Measurements from ENCODE around the gene GOLGA8A.
A peak's percentile ranks its signal among the peaks of the same experiment; 100 is the strongest.
"Not testable (repeated sequence)": the region's sequence is repeated elsewhere in the genome, so short reads cannot be mapped to it uniquely, and the experiment has no call there.

GOLGA8A gene, protein sequence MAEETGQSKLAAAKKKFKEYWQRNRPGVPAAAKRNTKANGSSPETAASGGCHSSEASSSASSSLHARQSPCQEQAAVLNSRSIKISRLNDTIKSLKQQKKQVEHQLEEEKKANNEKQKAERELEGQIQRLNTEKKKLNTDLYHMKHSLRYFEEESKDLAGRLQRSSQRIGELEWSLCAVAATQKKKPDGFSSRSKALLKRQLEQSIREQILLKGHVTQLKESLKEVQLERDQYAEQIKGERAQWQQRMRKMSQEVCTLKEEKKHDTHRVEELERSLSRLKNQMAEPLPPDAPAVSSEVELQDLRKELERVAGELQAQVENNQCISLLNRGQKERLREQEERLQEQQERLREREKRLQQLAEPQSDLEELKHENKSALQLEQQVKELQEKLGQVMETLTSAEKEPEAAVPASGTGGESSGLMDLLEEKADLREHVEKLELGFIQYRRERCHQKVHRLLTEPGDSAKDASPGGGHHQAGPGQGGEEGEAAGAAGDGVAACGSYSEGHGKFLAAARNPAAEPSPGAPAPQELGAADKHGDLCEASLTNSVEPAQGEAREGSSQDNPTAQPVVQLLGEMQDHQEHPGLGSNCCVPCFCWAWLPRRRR

DNA sequence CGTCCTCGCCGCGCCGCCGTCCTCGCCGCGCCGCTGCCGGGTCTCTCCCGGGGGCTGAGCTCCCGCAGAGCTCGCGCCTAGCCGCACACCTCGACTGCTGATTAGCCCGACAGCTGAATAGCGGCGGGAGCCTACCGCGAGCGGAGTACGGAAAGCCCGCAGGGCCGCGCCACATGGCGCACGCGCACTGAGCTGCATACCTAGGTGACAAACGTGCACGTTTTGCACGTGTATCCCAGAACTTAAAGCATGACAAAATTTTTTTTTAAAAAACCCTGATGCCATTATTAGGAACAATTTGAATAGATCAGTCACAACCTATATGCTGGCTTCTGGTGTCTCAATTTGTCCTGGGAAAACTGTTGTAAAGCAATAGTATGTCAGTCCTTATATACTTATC lies at the start of gene GOLGA8A:
Gene GOLGA8A, minus strand, starts transcription at position 122 of the 400 bp plus-strand sequence. CDS start 48,117 bp downstream, outside the sequence.
- DNase-seq: peak; percentile 59

DNA sequence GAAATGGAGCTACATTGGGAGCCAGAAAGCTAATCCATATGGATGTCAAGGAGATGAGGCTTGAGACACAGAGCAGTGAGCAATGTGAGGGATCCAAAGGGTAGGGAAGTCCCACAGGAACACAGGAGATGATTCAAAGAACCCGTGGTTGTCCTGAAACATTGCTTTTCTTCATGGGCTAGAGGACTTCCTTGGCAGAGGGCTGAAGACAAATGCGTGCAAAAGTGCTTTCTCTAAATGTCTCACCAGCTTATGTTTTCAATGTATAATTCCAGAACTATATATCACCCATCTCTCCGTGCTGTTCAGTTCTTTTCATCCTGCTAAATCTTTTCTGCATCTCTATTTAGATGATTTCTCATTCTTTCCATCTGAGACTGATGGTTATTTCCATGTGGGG lies 46.0 kb upstream of the GOLGA8A start:
- DNase-seq: no peak

DNA sequence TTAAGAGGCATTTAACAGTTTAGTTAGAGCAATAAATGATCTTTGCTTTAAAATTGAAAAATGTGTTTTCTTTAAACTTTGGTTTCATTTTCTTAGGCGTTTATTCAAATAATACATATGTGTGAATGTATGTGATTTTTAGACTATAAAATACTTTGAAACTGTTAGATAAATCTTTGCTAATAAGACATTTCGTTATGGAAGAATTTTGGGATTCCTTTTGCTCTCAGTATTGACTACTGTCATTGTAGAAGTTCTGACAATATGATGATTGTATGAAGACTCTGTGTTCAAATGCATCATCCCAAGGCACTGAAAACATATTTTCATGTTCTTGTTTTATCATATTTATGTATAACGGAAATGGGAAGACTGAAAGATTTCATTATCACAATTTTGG lies 43.8 kb upstream of the GOLGA8A start:
- DNase-seq: no peak

DNA sequence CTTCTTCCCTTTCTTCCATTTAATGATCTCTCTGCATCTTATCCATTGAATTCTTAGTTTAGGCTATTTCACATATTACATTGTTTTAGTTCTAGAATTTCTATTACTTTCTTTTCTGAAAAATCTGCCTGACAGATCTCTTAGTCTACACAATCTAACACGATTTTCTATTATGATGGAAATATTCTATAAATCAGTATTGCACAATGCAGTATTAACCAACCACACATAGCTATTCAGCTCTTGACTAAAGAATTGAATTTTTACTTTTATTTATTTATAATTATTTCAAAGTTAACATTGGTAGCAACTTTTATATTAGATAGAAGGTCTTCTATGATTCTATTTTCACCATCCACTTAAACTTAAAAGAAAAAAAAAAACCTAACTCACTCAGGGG lies 36.2 kb upstream of the GOLGA8A start:
- DNase-seq: no peak

DNA sequence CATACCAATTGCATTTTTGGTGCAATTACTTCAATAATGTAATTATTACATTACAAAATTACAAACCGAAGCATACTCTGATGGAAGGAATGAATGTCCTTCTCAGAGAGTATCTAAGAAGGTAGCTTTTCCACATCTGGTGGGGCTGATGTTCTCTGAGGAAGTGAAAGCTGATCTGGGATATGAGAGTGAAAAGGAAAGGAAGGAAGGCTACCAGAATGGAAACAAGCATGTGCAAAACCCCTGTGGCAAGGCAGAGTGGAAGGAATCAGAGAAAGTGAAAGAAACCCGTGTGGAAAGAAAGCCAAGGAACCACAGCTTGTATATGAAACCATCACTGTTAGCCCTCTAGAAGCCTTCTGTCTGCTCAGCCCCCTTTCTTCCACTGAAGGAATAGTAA lies 35.3 kb upstream of the GOLGA8A start:
- DNase-seq: no peak

DNA sequence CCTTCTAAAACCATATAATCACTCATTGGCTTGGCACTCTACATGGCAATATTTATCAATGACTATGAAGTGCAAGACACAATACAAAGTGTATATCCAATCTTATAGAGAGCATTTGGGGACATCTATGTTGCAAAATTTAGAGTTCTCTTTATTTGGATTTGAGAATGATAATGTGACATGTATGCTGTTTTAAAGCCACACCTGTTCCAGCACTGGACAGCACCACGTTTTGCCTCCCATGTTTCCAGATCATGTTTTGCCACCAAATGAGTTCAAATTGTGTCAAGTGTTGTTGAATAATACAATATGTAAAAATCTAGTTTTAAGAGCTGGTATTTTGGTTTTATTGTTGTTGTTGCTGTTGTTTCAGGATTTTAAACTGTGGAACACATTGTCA lies 33.3 kb upstream of the GOLGA8A start:
- DNase-seq: no peak

DNA sequence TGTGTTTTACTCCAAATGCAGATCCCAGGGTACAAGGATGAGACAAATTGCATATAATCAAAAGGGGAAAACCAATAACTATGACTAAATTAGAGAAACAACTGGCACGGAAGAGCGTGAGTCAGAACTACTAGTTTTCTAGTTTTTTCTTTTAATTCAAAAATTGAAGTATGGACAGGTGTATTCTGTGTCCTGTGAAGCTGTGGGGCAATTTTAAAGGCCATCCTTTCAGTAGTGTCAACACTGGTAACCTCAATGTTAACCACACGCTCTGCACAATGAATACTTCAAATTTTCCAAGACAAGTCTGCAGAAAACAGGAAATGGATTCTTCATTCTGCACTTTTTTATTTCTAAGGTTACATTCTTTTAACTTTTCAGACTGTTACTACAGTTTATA lies 32.5 kb upstream of the GOLGA8A start:
- DNase-seq: no peak

DNA sequence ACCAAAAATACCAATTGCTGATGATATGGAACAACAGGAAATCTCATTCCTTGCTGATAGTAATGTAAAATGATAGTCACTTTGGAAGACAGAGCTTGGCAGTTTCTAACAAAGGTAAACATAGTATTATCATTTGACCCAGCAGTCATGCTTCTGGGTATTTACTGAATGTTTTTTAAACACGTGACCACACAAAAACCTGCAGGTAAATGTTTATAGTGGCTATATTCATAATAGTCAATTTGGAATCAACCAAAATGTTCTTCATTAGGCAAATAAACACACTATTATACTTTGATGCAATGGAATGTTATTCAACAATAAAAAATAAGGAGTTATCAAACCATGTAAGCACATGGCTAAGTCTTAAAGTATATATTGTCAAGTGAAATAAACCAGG lies 24.1 kb upstream of the GOLGA8A start:
- no peak for DNase-seq

DNA sequence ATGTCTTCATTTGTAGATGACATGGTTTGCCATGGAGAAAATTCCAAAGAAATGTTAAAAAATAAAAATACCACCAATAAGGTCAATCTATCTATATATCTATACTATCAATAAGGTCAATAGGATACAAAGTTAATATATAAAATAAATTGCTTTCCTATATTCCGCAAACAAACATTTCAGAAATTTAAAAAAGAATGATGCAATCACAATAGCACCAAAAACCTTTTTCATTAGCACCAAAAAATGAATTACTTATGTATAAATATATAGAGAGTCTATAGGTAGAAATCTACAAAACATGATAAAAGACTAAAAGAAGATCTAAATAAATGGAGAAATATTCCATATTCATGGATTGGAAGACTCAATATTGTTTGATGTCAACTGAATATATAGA lies 22.8 kb upstream of the GOLGA8A start:
- DNase-seq: no peak

DNA sequence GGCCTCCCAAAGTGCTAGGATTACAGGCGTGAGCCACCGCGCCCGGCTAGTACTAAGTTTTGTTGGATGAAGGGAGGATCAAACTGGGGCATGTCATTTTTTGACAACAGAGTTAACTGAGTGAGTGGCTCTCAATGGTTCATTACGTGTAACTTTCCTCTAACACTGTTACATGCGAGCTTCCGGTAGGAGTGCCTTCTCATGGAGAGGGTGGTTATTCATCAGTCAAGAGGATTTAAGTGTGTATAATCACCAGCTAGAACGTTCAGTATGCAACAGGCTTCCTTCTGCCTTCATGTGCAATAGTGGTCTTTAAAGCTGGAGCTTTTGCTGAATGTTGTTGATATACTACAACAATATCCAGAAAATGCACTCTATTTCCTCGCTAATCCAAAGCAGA lies 19.1 kb upstream of the GOLGA8A start:
- no peak for DNase-seq

DNA sequence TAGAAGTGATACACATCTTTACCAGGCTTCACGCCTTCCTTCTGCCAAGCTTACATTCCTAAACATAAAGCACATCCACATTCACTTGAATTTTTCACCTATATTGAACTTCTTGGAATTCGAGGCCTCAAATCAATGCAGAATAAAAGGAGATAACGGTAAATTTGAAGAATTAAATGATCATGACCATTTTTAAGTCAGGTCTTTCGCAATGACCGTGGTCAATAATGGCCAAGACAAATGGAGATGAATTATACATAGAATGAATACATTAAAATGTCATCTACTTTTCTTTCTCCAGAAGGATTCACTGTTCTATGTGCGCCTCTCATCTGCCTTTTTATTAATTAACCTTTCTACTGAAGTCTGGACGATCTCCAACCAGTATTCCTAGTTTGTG lies 5.3 kb upstream of the GOLGA8A start:
- DNase-seq: no peak

DNA sequence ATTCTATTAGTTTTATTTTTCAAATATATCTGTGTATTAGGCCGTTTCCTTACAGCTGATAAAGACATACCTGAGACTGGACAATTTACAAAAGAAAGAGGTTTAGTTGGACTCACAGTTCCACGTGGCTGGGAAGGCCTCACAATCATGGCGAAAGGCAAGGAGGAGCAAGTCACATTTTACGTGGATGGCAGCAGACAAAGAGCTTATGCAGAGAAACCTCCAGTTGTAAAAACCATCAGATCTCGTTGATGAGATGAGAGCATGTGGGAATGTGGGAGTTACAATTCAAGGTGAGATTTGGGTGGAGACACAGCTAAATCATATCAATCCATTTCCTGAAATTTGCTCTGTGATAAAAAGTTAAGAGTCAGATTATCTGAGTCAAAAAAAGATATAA lies 2.3 kb upstream of the GOLGA8A start:
- no peak for DNase-seq

DNA sequence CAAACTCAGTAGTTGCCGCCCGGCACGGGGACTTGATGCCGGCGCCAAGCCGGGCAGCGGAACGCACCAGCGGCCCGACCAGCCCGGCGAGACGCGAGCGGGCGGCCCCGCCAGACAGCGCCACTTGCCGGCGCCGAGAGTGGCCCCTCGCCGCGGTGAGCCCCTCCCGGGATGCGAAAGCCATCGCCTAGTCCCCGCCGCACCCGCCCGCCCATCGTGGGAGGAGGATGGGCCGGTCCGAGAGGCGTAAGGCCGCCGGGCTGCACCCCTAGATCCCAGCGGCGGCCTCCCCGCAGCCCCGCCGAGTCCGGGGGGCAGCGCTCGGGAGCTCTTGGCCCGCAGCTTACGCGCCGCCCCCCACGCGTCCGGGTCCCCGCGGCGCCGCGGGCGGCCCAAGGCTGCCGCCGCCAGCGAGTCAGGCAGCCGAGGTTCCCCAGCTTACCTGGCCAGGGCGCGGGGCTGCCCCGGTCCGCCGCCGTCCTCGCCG lies 609 bp downstream of the GOLGA8A start:
- peak; percentile 53 for DNase-seq

DNA sequence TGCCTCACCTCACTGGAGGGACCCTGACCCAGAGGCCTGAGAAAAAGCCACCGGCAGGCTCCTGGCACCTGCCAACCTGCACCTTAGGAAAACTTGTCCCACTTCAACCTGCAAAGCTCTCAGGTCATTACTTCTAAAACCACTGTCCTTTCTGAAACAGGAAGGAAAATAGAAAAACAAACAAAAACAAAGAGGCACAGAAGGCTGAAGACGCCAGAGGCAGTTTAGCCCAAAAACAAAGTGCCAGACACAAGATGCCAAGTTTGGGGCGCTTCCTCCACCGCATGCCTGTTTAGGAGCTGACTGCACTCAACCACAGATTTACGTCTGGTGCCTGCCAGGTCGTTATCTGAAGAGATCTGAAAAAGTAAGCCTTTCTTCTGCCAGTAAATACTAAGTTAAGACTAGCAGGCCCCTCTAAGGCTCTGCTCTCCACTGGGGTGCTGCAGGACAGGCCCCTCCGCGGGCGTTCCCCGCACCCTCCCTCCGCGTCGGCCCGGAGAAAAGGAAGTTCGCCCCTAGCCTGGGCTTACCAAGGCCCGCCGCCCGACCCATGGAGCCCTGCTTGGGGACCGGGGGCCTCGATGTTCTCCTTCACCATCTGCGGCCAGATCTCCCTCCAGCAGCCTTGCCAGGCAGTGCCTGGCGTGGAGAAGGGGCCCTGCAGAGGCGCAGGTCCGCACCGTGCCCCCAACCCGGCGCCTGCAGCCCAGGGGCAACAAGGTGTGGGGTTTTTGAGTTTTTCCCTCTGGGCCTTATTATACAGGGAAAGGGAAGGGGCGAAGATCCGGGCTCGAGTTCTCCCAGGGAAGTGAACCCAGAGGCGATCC lies 1.3 kb downstream of the GOLGA8A start:
- no peak for DNase-seq

DNA sequence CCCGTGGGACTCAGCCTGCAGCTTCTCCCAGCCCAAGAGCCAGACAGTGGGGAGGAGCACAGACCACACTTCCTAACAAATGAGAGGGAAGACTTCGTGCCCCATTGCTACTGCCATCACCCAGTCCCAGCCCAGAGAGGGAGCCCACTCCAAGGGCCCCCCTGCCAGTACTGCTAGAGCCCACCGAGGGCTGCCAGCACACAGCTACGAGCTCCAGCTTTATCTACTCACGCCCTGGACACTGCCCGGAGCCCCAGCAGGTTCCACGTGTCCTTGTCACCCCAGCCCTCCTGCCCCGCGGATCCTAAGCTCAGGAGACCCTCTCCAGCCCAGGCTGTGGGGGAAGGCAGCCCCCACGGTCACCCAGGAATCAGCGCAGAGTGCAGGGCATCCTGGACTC lies 1.9 kb downstream of the GOLGA8A start:
- DNase-seq: no peak

DNA sequence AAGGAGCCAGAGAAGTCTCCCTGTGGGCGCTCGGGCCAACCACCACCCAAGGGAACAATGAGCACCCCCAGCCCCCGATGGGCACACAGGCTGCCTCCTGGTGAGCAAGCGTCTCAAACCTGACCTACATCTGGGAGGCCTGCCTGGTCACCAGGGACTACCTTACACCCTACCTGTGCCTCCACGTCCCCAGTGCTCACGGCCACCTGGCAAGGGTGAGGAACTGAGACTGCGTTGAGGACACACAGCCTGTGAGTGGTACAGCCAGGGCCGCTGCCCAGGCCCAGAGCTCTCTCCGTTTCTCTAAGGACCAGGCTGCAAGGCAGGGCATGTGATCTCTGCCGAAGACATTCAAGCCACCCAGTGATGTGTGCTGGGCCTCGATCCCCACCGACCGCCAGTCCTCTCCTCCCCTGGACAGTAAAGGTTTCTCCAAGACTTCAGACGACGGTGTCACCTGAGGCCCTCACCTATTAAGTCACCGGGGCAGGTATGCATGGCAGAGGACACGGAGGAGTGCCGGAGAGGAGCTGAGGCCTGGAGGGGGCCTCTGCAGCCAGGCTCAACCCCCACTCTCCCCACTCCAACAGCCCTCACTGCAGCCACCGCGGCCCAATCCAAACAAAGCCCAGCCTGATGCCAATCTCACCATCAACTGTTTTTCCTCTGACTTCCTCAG lies 2.8 kb downstream of the GOLGA8A start:
- DNase-seq: no peak

DNA sequence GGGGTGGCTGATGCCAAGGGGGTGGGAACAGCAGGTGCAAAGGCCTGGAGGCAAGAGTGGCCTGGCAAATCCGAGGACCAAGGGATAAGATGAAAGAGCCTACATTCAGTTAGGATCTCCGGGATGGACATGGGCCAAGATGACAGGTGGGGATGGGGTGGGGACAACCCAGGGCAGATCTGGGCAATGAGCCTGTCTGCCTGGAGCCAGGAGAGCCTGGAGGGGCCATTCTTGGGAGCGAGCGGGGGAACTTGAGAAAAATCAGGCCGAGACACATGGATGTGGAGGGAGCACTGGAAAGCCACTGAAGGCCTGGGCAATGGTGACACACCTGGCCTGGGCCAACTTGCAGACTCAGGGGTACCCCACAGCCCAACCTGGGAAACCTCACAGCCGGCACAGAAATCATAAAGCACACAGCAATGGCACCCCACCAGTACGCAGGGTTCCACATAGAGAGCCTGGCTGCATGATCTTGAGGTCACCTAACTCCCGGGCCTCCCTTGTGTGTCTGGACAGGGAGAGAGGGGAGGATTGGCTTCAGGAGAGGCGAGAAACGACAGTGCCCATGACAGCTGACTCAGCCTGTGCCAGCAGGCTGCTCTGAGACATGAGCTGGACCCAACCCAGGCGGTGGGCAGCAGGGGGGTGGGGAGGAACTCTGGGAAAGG lies 3.5 kb downstream of the GOLGA8A start:
- not testable (repeated sequence) for DNase-seq

DNA sequence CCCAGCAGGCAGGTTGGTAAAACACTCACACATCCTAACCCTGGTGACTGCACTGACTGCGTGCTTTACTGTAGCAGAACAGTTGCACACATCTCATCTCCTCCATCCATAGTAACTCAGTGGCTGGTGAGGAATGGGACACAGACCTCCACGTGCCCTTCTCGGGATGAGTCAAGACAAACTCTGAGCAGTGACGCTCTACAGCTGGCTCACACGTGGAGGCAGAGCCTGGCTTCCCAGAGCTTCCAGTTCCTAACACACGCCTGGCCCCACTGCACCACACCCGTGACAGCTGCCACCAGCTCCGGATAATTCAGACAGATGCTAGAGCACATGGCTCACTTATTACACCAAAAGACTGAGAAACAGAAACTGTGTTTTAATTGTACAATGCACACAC lies 7.0 kb downstream of the GOLGA8A start:
- DNase-seq: not testable (repeated sequence)

DNA sequence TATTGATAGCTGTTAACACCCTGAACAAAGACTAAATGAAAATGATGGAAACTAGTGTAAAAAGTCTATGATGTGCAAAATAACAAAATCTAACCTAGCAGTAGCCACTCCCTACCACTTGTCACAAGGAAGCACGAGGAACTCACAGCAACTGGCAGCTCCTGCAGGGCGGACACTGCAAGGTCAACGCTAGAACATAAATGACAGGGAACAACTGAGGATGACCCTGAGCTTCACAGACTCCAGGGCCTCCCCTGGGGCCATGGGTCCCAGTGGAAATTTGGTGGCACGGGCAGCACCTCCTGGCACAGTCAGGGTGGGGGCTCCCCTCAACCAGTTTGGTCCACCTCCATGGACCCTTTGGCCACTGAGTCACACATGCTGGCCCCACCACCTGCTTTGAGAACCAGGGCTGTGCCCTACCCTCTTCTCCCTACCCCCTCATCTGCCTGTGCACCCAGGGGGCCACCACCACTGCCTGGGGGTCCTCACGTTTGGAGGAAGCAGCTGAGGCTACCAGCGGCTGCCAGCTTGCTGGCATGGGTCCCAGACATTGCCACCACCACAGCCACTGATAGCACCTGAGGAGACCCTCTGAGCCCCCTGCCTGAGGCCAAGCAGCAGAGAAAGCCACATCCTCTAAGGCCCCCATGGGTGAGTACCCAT lies 14.1 kb downstream of the GOLGA8A start:
- not testable (repeated sequence) for DNase-seq

DNA sequence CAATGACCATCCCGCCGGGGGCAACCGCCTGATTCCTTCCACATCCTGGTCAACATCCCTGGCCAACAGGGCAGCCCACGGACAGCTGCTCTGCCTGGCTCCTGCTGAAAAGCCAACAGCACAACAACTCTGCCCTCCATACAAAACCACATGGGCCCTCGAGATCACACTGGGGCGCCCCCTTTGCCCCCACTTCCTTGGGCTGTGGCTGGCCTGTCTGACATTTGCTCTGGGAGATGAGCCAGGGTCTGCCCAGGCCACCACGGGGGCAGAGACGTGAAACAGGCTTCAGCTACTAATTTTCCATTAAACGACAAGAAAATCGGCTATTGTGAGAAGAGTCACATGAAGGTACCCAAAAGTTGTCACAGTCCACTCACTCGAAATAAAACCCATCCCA lies 16.7 kb downstream of the GOLGA8A start:
- not testable (repeated sequence) for DNase-seq

DNA sequence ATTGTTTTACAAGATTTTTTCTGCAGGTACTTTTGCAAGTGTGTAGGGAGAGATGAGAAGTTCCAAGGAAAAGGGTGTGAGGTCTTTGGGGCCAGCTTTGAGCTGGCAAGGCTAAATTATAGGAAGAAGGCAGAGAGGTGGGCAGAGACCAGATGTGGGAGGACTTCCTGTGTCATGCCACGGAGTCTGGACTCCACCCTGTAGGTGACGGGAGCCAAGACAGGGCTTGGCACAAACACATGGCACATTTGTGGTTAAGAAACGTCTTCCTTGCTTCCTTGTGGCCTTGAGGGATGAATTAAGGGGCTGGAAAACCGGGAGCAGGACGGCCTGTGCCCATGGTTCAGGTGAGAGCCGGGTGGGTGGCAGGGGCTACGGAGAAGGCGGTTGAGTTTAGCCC lies 19.2 kb downstream of the GOLGA8A start:
- DNase-seq: not testable (repeated sequence)

DNA sequence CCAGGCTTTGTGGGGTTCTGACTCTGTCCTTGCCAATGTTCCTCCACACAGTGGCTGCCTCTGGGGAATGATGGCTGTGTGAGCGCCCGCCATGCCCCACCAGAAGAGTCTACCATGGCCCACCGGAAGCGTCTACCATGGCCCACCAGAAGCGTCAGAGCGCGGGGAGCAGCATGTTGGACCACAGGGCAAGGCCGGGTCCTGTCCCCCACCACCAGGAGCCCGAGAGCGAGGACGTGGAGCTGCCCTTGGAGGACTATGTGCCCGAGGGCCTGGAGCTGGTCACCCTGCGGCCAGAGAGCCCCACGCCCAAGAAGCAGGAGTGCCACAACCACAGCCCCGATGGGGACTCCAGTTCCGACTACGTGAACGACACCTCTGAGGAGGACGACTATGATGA lies 28.1 kb downstream of the GOLGA8A start:
- not testable (repeated sequence) for DNase-seq

All from NK-92 treated with Interleukin-12 subunit alpha and Interleukin-12 subunit beta, amount 100 ng/mL, for 24 hours (cell line).